ENCODE measurements around the gene TWIST1.

The TWIST1 gene

DNA sequence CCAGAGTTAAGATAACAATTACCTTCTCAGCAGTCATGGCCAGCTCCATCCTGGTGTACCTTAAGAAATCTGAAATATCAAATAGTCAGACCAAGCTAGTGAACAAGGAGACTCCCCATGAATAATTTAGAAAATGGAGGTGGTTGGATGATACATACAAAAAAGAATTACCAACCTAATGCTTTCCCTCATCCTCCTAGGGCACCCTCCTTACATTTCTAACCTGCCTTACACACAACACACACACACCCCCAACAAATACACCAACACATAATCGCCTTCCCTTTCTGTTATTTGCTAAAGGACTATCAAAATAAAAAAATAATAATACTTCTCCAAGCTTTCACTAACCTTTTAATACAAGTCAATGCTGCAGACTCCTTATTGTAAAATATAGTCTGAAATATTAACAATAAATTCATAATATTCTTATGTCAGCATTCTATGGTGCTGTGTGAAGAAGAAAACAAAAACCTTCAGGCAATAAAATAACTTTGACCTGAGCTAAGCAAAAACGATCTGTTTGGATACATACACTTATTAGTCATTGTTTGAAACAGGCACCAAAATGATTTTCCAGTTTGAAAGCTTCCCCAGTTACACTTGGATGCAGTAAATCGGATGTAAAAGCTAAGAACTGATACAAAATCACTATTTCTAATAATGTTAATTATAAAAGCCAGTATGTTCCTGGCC, 3.4 kb downstream of the TWIST1 start:
- in situ Hi-C loops (cut with MboI; ENCODE audit: low pct_unique_long_range_greater_than_20kb, low sequenced_read_pairs, unreplicated experiment) = no loop called here
- no peak for DNase-seq (ENCODE audit: low spot score)
- TF ChIP-seq, protein P1, sequence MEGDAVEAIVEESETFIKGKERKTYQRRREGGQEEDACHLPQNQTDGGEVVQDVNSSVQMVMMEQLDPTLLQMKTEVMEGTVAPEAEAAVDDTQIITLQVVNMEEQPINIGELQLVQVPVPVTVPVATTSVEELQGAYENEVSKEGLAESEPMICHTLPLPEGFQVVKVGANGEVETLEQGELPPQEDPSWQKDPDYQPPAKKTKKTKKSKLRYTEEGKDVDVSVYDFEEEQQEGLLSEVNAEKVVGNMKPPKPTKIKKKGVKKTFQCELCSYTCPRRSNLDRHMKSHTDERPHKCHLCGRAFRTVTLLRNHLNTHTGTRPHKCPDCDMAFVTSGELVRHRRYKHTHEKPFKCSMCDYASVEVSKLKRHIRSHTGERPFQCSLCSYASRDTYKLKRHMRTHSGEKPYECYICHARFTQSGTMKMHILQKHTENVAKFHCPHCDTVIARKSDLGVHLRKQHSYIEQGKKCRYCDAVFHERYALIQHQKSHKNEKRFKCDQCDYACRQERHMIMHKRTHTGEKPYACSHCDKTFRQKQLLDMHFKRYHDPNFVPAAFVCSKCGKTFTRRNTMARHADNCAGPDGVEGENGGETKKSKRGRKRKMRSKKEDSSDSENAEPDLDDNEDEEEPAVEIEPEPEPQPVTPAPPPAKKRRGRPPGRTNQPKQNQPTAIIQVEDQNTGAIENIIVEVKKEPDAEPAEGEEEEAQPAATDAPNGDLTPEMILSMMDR (IDR thresholded peaks at IDR 0.05; ENCODE audit: extremely low read depth, insufficient read depth, missing control alignments) = no peak

GRCh38 chr7:19113002-19113350, 4.5 kb downstream of the TWIST1 start:
- no peak for DNase-seq (ENCODE audit: low spot score)
- TF ChIP-seq, protein P1 (IDR thresholded peaks at IDR 0.05; ENCODE audit: extremely low read depth, insufficient read depth, missing control alignments) = no peak
- in situ Hi-C loops (cut with MboI; ENCODE audit: low pct_unique_long_range_greater_than_20kb, low sequenced_read_pairs, unreplicated experiment) = no loop called here

DNA sequence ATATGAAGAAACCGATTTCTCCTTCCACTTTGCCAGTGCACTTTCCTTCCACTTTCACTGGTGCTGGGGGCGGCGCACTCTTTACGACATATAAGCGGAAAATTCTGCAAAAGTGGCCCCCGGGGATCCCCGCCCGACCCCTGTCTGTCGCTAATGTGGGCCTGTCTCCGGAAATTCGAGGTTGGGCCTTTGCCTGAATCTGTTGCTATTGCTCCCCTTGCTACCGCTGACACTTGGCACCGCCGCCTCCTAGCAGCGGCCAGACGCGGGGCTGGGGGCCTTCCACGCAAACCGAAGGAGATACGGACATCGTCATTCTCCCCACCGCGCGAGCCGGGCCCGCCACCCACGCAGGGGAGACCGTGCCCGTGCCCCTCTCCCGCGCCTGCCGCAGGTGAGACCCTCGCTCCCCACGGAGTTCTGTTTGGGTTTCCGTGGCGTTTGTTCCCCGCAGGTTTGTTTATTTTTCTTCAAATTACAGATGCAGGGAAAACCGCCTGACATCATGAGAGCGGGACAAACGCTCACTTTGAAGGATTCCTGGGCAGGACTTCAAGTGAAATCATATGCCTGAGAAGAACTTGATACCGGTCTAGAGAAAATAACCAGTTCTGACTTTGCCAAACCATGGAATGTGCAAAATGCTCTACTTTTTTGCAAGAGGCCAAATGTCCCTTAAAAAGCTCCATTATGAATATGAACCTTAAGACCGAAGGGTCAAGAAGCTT, 5.0 kb downstream of the TWIST1 start:
- in situ Hi-C loops (cut with MboI; ENCODE audit: low pct_unique_long_range_greater_than_20kb, low sequenced_read_pairs, unreplicated experiment) = no loop called here
- TF ChIP-seq, protein P1 (IDR thresholded peaks at IDR 0.05; ENCODE audit: extremely low read depth, insufficient read depth, missing control alignments) = no peak
- no peak for DNase-seq (ENCODE audit: low spot score)

- TF ChIP-seq, protein P1 (IDR thresholded peaks at IDR 0.05; ENCODE audit: extremely low read depth, insufficient read depth, missing control alignments) = no peak
- in situ Hi-C loops (cut with MboI; ENCODE audit: low pct_unique_long_range_greater_than_20kb, low sequenced_read_pairs, unreplicated experiment) = no loop called here
- no peak for DNase-seq (ENCODE audit: low spot score)
Measured at GRCh38 chr7:19111474-19112273, 5.8 kb downstream of the TWIST1 start.

GRCh38 chr7:19110776-19111175, 6.7 kb downstream of the TWIST1 start:
- in situ Hi-C loops (cut with MboI; ENCODE audit: low pct_unique_long_range_greater_than_20kb, low sequenced_read_pairs, unreplicated experiment) = no loop called here
- TF ChIP-seq, protein P1 (IDR thresholded peaks at IDR 0.05; ENCODE audit: extremely low read depth, insufficient read depth, missing control alignments) = no peak

DNA sequence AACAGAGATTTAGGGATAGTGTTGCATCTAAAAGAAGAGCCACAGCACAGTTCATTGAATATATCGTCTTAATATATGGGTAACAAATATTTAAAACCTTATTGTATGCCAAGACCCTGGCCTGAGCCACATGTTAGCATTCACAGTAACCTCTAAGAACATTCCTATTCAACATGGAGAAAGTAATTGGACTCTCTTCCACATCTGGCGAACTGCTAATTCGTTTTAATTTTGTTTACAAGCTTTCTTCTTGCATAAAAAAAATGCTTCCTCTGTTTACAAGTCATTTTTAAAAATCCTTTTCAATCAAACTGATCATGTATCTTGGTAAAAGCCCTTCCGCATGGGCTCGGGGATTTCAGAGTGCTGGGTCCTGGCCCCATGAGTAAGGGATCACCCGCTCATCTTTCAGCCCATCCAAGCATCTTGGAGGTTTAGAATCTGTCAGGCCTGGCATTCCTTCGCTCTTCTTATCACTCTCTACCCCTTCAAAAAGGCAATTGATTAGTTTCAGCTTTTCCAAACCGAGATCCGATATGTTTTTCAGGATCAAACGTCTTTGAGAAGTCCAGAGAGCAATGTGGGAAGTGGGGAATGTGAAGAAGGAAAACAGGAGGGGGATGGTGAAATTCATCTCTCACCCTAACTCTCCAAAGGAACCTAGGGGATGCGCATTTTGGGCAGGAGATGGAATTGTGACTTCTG, 7.3 kb downstream of the TWIST1 start:
- in situ Hi-C loops (cut with MboI; ENCODE audit: low pct_unique_long_range_greater_than_20kb, low sequenced_read_pairs, unreplicated experiment) = no loop called here
- TF ChIP-seq, protein P1 (IDR thresholded peaks at IDR 0.05; ENCODE audit: extremely low read depth, insufficient read depth, missing control alignments) = no peak

More at GRCh38 chr7:19110776-19111175, 6.7 kb downstream of the TWIST1 start:
- no peak for DNase-seq (ENCODE audit: low spot score)

More for the DNA sequence above, 7.3 kb downstream of the TWIST1 start:
- no peak for DNase-seq (ENCODE audit: low spot score)

All from GM13977 (cell line).